Activated CD8-positive, alpha-beta T cell treated with anti-CD3 and anti-CD28 coated beads, Interleukin-2, amount 10 ng/mL, durations not matched to agents 7 days and 5 days (primary cell): ENCODE measurements around the gene ARID3A. TPM values are rescaled to one million over a fixed set of nuclear protein-coding genes. Genes with fewer than 3 reads are reported as not detected.
A peak's percentile ranks its signal among the peaks of the same experiment; 100 is the strongest.

Experiments used
- ATAC-seq: fragments of 150-1000 bp; cut with Tn5 transposase; one replicate; pipeline ENCODE4 v1.10.0; 2021; ENCODE audit warnings: moderate library complexity
- CTCF ChIA-PET: fragments of 350-600 bp; sonication (Branson Sonifier 250); formaldehyde crosslinking; loops from one replicate; lab custom pipeline; 2021; ENCODE audit warnings: antibody characterized with exemption; lab: Charles Lee
- POLR2A ChIA-PET: fragments of 350-600 bp; sonication (Branson Sonifier 250); formaldehyde crosslinking; loops from one replicate; lab custom pipeline; 2021; ENCODE audit warnings: antibody characterized with exemption; lab: Charles Lee
- DNase-seq: peaks from one replicate; pipeline ENCODE4 v3.0.0-alpha.2; 2020
- H3K27ac Mint-ChIP-seq: one replicate; pipeline ENCODE4 v1.8.0; 2021; ENCODE audit warnings: mild to moderate bottlenecking, mixed read lengths
- H3K27me3 Mint-ChIP-seq: one replicate; pipeline ENCODE4 v1.8.0; 2021; ENCODE audit warnings: low read depth, mixed read lengths
- H3K36me3 Mint-ChIP-seq: one replicate; pipeline ENCODE4 v1.8.0; 2021; ENCODE audit warnings: low read depth, mixed read lengths
- H3K4me1 Mint-ChIP-seq: one replicate; pipeline ENCODE4 v1.8.0; 2021; ENCODE audit warnings: low read depth, mixed read lengths
- H3K4me3 Mint-ChIP-seq: one replicate; pipeline ENCODE4 v1.8.0; 2021; ENCODE audit warnings: mild to moderate bottlenecking, mixed read lengths
- H3K9me3 Mint-ChIP-seq: one replicate; pipeline ENCODE4 v1.8.0; 2022; ENCODE audit warnings: mixed read lengths; ENCODE audit not compliant: insufficient read depth
- total RNA-seq, 2 experiments: library from RNA; stranded (reverse); gene quantifications; one replicate each; pipeline ENCODE4 v1.2.3, GENCODE V29; 2021

Gene ARID3A
- total RNA-seq, 2 experiments from 2014 or later = 26.7 to 27.7 TPM

- Mint-ChIP-seq H3K27me3 (peaks cover 6% of the 10 kb centered on the region), H3K4me3 (no peak within 1 kb of the TSS), H3K4me1 (peaks cover 20% of the 10 kb centered on the region), H3K9me3 (no peaks in the 10 kb centered on the region), H3K36me3 (no peaks in the 10 kb centered on the region), H3K27ac (no peak within 1 kb of the TSS)
- DNase-seq (peak; percentile 59), ATAC-seq (peak; percentile 9)
- ChIA-PET CTCF (interaction anchor here (3.7 kb wide), 1 partner anchor 54 kb away, joined by 47 read pairs; no protein-coding TSS in a partner anchor), POLR2A (interaction anchor here (1.0 kb wide), 1 partner anchor 11 kb away, joined by 3 read pairs; no protein-coding TSS in a partner anchor)
Observed at GRCh38 chr19:917323-918151, 8.3 kb upstream of the ARID3A start, which contains the start of gene KISS1R. Gene KISS1R, plus strand, starts transcription at chr19:917333. Its CDS starts 170 bp downstream, at chr19:917503.

DNA sequence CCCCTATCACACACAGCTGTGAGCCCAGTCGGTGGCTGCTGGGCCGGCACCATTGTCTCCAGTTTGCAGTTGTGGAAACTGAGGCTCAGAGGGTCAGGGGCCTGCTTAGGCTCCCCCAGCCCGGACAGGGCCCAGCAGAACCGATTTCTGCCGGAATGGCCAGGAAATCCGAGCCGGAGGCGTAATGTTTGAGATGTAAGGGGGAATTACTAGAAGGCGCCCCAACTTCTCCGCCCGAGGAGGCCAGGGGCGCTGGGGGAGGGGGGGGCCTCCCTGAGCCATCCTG lies 7.7 kb upstream of the ARID3A start:
- H3K27me3 Mint-ChIP-seq = peaks cover 6% of the 10 kb centered on the region
- POLR2A ChIA-PET = no interaction called here

DNA sequence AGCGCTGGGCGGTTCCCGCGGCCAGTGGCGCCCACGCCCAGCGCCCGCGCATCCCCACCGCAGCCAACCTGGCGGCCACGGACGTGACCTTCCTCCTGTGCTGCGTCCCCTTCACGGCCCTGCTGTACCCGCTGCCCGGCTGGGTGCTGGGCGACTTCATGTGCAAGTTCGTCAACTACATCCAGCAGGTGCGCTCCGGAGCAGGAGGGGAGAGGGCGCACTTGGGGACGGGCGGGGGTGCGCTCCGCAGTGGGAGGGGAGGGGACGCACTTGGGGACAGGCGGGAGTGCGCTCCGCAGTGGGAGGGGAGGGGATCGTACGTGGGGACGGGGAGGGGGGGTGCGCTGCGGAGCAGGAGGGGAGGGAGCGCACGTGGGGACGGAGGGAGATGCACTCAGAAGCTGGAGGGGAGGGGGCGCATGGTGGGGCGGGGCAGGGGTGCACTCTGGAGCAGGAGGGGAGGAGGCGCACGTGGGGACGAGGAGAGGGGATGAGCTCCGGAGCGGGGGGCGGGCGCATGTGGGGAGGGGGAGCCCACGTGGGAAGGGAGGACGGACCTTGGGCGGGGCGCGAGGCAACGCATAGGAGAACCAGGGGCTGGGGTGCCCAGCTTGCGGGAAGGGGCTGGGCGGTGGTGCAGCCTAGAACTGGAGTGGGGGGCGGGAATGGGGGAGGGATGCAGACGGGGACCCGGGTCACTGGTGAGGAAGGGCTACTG lies 7.2 kb upstream of the ARID3A start:
- CTCF ChIA-PET = interaction anchor here (2.7 to 6.7 kb wide), 3 partner anchors 55 to 64 kb away, joined by 13 to 125 read pairs (median 47); partner anchors contain the start of gene WDR18
- Mint-ChIP-seq H3K4me3 (peak overlapping the region; percentile 48), H3K36me3 (no peaks in the 10 kb centered on the region), H3K27me3 (peaks cover 6% of the 10 kb centered on the region), H3K4me1 (peaks cover 20% of the 10 kb centered on the region), H3K27ac (no peak overlapping the region), H3K9me3 (no peaks in the 10 kb centered on the region)
- POLR2A ChIA-PET = interaction anchor here (1.5 kb wide), 1 partner anchor 55 kb away, joined by 6 read pairs; no protein-coding TSS in a partner anchor
- DNase-seq (peak; percentile 62), ATAC-seq (no peak)

More for the DNA sequence above, 7.7 kb upstream of the ARID3A start:
- CTCF ChIA-PET = interaction anchor here (3.7 kb wide), 1 partner anchor 54 kb away, joined by 47 read pairs; no protein-coding TSS in a partner anchor
- no peak for DNase-seq
- no peak overlapping the region for H3K4me3 Mint-ChIP-seq
- no peaks in the 10 kb centered on the region for H3K36me3 Mint-ChIP-seq
- no peak overlapping the region for H3K27ac Mint-ChIP-seq
- no peak for ATAC-seq
- H3K4me1 Mint-ChIP-seq = peaks cover 20% of the 10 kb centered on the region
- H3K9me3 Mint-ChIP-seq = no peaks in the 10 kb centered on the region

- peak overlapping the region; percentile 48 for H3K4me3 Mint-ChIP-seq
Observed at GRCh38 chr19:919199-920050, 6.4 kb upstream of the ARID3A start.

DNA sequence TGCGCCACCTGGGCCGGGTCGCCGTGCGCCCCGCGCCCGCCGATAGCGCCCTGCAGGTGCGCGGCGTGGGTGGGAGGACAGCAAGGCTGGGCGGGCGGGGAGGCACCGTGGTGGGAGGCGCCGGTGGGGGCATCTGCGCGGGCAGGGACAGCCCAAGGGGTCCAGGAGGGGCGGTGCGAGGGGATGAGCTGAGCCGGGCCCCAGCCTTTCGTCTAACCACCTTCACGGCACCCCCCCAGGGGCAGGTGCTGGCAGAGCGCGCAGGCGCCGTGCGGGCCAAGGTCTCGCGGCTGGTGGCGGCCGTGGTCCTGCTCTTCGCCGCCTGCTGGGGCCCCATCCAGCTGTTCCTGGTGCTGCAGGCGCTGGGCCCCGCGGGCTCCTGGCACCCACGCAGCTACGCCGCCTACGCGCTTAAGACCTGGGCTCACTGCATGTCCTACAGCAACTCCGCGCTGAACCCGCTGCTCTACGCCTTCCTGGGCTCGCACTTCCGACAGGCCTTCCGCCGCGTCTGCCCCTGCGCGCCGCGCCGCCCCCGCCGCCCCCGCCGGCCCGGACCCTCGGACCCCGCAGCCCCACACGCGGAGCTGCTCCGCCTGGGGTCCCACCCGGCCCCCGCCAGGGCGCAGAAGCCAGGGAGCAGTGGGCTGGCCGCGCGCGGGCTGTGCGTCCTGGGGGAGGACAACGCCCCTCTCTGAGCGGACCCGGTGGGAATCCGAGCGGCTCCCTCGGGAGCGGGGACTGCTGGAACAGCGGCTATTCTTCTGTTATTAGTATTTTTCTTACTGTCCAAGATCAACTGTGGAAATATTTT lies 5.6 kb upstream of the ARID3A start:
- POLR2A ChIA-PET = interaction anchor here (0.6 to 1.5 kb wide), 4 partner anchors 57 to 147 kb away, joined by 3 to 6 read pairs (median 4); partner anchors contain the start of gene WDR18
- peak overlapping the region; percentile 43 for H3K27ac Mint-ChIP-seq

More at GRCh38 chr19:919199-920050, 6.4 kb upstream of the ARID3A start:
- Mint-ChIP-seq H3K9me3 (no peaks in the 10 kb centered on the region), H3K27me3 (peaks cover 6% of the 10 kb centered on the region), H3K36me3 (no peaks in the 10 kb centered on the region), H3K4me1 (peaks cover 24% of the 10 kb centered on the region), H3K27ac (no peak overlapping the region)
- ChIA-PET POLR2A (interaction anchor here (0.6 to 1.5 kb wide), 4 partner anchors 41 to 148 kb away, joined by 3 to 6 read pairs (median 4); partner anchors contain the start of gene WDR18), CTCF (interaction anchor here (0.9 to 6.7 kb wide), 5 partner anchors 53 to 102 kb away, joined by 4 to 125 read pairs (median 13); partner anchors contain the start of genes RNU6-2 and WDR18)
- DNase-seq (peak; percentile 47), ATAC-seq (peak; percentile 27)

GRCh38 chr19:924553-925086 lies 1.2 kb upstream of the ARID3A start:
- Mint-ChIP-seq H3K36me3 (peaks cover 3% of the 10 kb centered on the region), H3K27ac (peak overlapping the region; percentile 67), H3K27me3 (no peaks in the 10 kb centered on the region), H3K4me1 (peaks cover 20% of the 10 kb centered on the region), H3K4me3 (peak overlapping the region; percentile 77), H3K9me3 (no peaks in the 10 kb centered on the region)
- DNase-seq (peak; percentile 55), ATAC-seq (no peak)
- ChIA-PET CTCF (interaction anchor here (3.2 to 6.7 kb wide), 2 partner anchors 58 to 61 kb away, joined by 24 to 125 read pairs; partner anchors contain the start of gene WDR18), POLR2A (interaction anchor here (0.7 to 1.4 kb wide), 3 partner anchors 59 to 79 kb away, joined by 3 to 7 read pairs (median 3); partner anchors contain the start of gene WDR18)

More for the DNA sequence above, 5.6 kb upstream of the ARID3A start:
- ATAC-seq (peak; percentile 38), DNase-seq (peak; percentile 67)
- CTCF ChIA-PET = interaction anchor here (0.9 to 6.7 kb wide), 7 partner anchors 27 to 151 kb away, joined by 3 to 125 read pairs (median 4); partner anchors contain the start of genes MED16, RNU6-2, RNU6-9 and WDR18
- Mint-ChIP-seq H3K36me3 (no peaks in the 10 kb centered on the region), H3K27me3 (peaks cover 6% of the 10 kb centered on the region), H3K4me3 (peak overlapping the region; percentile 66), H3K4me1 (peaks cover 26% of the 10 kb centered on the region), H3K9me3 (no peaks in the 10 kb centered on the region)

- Mint-ChIP-seq H3K9me3 (no peaks in the 10 kb centered on the region), H3K4me1 (peaks cover 20% of the 10 kb centered on the region)
- DNase-seq = peak; percentile 81
Observed at GRCh38 chr19:925087-925525, 729 bp upstream of the ARID3A start.

DNA sequence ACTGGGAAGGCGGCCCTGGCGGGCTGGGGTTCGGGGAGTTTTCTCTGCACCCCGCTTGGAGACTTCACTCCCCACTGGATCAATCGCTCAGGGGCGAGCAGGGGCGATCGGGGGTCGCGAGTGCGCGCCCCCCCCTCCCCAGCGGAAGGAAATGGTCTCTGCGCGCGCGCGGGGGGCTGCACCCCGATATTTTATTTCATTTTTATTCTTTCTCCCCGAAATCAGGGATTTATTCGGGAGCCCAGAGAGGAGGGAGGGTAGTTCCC lies 421 bp downstream of the ARID3A start:
- H3K4me1 Mint-ChIP-seq = peaks cover 14% of the 10 kb centered on the region
- no peaks in the 10 kb centered on the region for H3K9me3 Mint-ChIP-seq
- H3K4me3 Mint-ChIP-seq = peak overlapping the region; percentile 76
- no peaks in the 10 kb centered on the region for H3K27me3 Mint-ChIP-seq
- no peak for DNase-seq
- H3K27ac Mint-ChIP-seq = peak overlapping the region; percentile 52
- POLR2A ChIA-PET = no interaction called here
- CTCF ChIA-PET = no interaction called here
- ATAC-seq = no peak
- H3K36me3 Mint-ChIP-seq = peaks cover 10% of the 10 kb centered on the region

More at GRCh38 chr19:925087-925525, 729 bp upstream of the ARID3A start:
- Mint-ChIP-seq H3K27me3 (no peaks in the 10 kb centered on the region), H3K4me3 (peak overlapping the region; percentile 77), H3K27ac (peak overlapping the region; percentile 89), H3K36me3 (peaks cover 6% of the 10 kb centered on the region)
- CTCF ChIA-PET = interaction anchor here (3.2 to 6.7 kb wide), 2 partner anchors 58 to 61 kb away, joined by 24 to 125 read pairs; partner anchors contain the start of gene WDR18
- POLR2A ChIA-PET = interaction anchor here (0.7 to 1.2 kb wide), 2 partner anchors 59 to 62 kb away, joined by 3 to 7 read pairs; partner anchors contain the start of gene WDR18
- peak; percentile 64 for ATAC-seq

DNA sequence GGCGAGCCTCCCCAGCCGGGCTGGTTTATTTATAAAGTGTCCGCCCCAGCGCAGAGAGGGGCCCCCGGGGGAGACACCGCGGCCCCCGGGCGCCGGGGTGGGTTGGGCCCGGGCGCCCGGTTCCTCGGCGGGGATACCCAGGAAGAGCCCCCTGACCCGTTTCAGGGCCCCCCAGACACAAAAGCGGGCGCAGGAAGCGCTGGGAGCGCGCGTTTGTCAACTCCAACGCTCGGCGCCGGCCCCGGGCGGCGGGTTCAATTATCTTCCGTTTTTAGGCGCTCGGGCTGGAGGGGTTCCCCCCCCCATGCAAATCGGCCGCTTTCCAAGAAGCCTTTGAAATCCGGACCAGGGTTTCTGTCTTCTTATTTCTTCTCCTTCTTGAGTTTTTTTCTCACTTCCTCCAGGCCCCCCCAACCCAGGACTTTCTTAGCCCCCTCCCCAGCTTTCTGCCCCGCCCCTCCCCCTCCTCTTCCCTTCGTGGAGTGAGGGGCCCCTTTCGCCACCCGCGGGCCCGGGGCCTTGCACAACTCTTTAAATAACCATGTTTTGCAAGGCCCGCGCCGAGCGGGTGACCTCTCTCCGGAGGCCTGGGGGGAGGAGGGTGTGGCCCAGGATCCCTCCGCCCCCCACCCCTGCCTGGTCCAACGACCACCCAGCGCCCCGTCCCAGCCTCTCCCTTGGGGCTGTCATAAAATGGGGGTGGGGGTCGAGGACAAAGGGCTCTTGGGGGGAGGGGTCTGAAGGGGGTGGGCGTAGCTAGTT lies 935 bp downstream of the ARID3A start:
- H3K27ac Mint-ChIP-seq = peak overlapping the region; percentile 67
- peaks cover 11% of the 10 kb centered on the region for H3K4me1 Mint-ChIP-seq
- H3K9me3 Mint-ChIP-seq = no peaks in the 10 kb centered on the region
- H3K27me3 Mint-ChIP-seq = no peaks in the 10 kb centered on the region
- H3K36me3 Mint-ChIP-seq = peaks cover 12% of the 10 kb centered on the region
- ChIA-PET CTCF (no interaction called here), POLR2A (no interaction called here)
- ATAC-seq (no peak), DNase-seq (peak; percentile 68)
- H3K4me3 Mint-ChIP-seq = peak overlapping the region; percentile 79
